ENCODE results near the gene TNFRSF12A. TPM values are rescaled to one million over a fixed set of nuclear protein-coding genes. Genes with fewer than 3 reads are reported as not detected.

TNFRSF12A gene
- total RNA-seq, 1 donor from 2014 or later: 44.6 TPM

GRCh38 chr16:3003582-3004270 lies 16.4 kb upstream of the TNFRSF12A start:
- TF ChIP-seq CTCF (IDR thresholded peaks at IDR 0.05; ENCODE audit: unreplicated experiment): peak; percentile 37
- peaks cover 31% of the 10 kb centered on the region for H3K4me1 Mint-ChIP-seq
- H3K36me3 Mint-ChIP-seq: no peaks in the 10 kb centered on the region
- H3K4me3 Mint-ChIP-seq: peak overlapping the region; percentile 61
- no peaks in the 10 kb centered on the region for H3K9me3 Mint-ChIP-seq
- peaks cover 43% of the 10 kb centered on the region for H3K27me3 Mint-ChIP-seq (ENCODE audit: low read depth)
- DNase-seq (ENCODE audit: low spot score in 2 of 2, unreplicated experiment in 2 of 2): peak; percentile 93 to 94
- no peak overlapping the region for H3K27ac Mint-ChIP-seq

- DNase-seq (ENCODE audit: low spot score in 2 of 2, unreplicated experiment in 2 of 2): no peak
- Mint-ChIP-seq H3K9me3 (no peaks in the 10 kb centered on the region), H3K27me3 (ENCODE audit: low read depth) (peaks cover 46% of the 10 kb centered on the region), H3K27ac (no peak overlapping the region), H3K36me3 (no peaks in the 10 kb centered on the region), H3K4me3 (no peak overlapping the region), H3K4me1 (peaks cover 36% of the 10 kb centered on the region)
- no peak for TF ChIP-seq CTCF (IDR thresholded peaks at IDR 0.05; ENCODE audit: unreplicated experiment)
Measured at GRCh38 chr16:3004319-3004718, 15.8 kb upstream of the TNFRSF12A start.

GRCh38 chr16:3004781-3005284 lies 15.3 kb upstream of the TNFRSF12A start:
- H3K36me3 Mint-ChIP-seq: no peaks in the 10 kb centered on the region
- H3K27me3 Mint-ChIP-seq (ENCODE audit: low read depth): peaks cover 49% of the 10 kb centered on the region
- no peak for TF ChIP-seq CTCF (IDR thresholded peaks at IDR 0.05; ENCODE audit: unreplicated experiment)
- peaks cover 41% of the 10 kb centered on the region for H3K4me1 Mint-ChIP-seq
- no peak for DNase-seq (ENCODE audit: low spot score in 2 of 2, unreplicated experiment in 2 of 2)
- H3K27ac Mint-ChIP-seq: peak overlapping the region; percentile 92
- no peaks in the 10 kb centered on the region for H3K9me3 Mint-ChIP-seq
- peak overlapping the region; percentile 72 for H3K4me3 Mint-ChIP-seq

- Mint-ChIP-seq H3K27ac (peak overlapping the region; percentile 94), H3K4me3 (peak overlapping the region; percentile 31), H3K4me1 (peaks cover 53% of the 10 kb centered on the region), H3K36me3 (no peaks in the 10 kb centered on the region), H3K27me3 (ENCODE audit: low read depth) (peaks cover 54% of the 10 kb centered on the region), H3K9me3 (no peaks in the 10 kb centered on the region)
- no peak for TF ChIP-seq CTCF (IDR thresholded peaks at IDR 0.05; ENCODE audit: unreplicated experiment)
- DNase-seq (ENCODE audit: low spot score in 2 of 2, unreplicated experiment in 2 of 2): no peak
Measured at GRCh38 chr16:3007059-3007956, 12.9 kb upstream of the TNFRSF12A start.

- Mint-ChIP-seq H3K4me3 (peak overlapping the region; percentile 10), H3K4me1 (peaks cover 61% of the 10 kb centered on the region), H3K27ac (peak overlapping the region; percentile 94), H3K27me3 (ENCODE audit: low read depth) (peaks cover 58% of the 10 kb centered on the region), H3K9me3 (no peaks in the 10 kb centered on the region), H3K36me3 (no peaks in the 10 kb centered on the region)
- TF ChIP-seq CTCF (IDR thresholded peaks at IDR 0.05; ENCODE audit: unreplicated experiment): no peak
- DNase-seq (ENCODE audit: low spot score in 2 of 2, unreplicated experiment in 2 of 2): no peak
Measured at GRCh38 chr16:3007957-3008689, 12.0 kb upstream of the TNFRSF12A start.

Data from mesothelial cell of epicardium (in vitro differentiated cells).